ENCODE measurements around the gene WFDC1. TPM values are rescaled to one million over a fixed set of nuclear protein-coding genes. Genes with fewer than 3 reads are reported as not detected.

The WFDC1 gene
- polyA plus RNA-seq, 1 experiment = 85.8 TPM

DNA sequence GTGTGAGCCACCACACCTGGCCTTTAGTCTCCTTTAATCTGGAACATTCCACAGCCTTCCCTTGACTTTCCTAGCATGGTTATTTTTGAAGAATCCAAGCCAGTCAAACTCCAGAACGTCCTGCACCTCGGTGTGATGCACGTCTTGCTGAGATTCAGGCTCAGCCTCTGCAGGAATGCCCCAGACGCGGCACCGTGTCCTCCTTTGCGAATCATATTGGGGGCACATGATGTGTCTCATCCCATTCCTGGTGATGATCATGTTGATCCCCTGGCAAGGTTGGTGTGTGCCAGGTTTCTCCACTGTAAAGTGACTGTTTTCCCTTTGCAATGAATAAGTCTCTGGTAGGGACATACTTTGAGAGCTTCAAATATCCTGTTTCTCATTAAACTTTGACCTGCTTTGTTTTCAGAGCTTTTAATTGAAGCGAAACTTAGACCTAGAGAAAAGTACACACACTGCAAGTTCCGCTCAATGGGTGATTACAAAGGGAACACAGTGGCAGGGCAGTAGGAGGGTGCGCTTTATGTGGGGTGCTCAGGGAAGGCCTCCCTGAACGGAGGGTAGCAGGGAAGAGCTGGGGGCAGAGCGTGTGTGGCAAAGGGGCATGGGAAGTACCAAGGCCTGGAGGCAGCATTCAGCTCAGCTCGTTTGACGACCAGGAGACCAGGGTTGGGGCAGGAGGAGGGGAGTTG is 64.1 kb downstream of the WFDC1 start:
- H3K4me3 ChIP-seq (ENCODE audit: low read depth, low read length) = no peak overlapping the region
- ChIA-PET POLR2A (no interaction called here), CTCF (no interaction called here)
- H3K36me3 ChIP-seq (ENCODE audit: control insufficient read depth, insufficient read depth, low read length) = no peaks in the 10 kb centered on the region
- TF ChIP-seq, protein P1, sequence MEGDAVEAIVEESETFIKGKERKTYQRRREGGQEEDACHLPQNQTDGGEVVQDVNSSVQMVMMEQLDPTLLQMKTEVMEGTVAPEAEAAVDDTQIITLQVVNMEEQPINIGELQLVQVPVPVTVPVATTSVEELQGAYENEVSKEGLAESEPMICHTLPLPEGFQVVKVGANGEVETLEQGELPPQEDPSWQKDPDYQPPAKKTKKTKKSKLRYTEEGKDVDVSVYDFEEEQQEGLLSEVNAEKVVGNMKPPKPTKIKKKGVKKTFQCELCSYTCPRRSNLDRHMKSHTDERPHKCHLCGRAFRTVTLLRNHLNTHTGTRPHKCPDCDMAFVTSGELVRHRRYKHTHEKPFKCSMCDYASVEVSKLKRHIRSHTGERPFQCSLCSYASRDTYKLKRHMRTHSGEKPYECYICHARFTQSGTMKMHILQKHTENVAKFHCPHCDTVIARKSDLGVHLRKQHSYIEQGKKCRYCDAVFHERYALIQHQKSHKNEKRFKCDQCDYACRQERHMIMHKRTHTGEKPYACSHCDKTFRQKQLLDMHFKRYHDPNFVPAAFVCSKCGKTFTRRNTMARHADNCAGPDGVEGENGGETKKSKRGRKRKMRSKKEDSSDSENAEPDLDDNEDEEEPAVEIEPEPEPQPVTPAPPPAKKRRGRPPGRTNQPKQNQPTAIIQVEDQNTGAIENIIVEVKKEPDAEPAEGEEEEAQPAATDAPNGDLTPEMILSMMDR (IDR thresholded peaks at IDR 0.05; ENCODE audit: insufficient read depth, low read depth, low read length) = no peak
- DNase-seq (ENCODE audit: low read depth) = no peak
- peaks cover 2% of the 10 kb centered on the region; the same call in 1 of the 2 replicates for H3K27me3 ChIP-seq (ENCODE audit: control insufficient read depth, insufficient read depth, low read length)

- Histone ChIP-seq H3K4me3 (ENCODE audit: low read depth, low read length) (no peak overlapping the region), H3K27me3 (ENCODE audit: control insufficient read depth, insufficient read depth, low read length) (peaks cover 4% of the 10 kb centered on the region), H3K36me3 (ENCODE audit: control insufficient read depth, insufficient read depth, low read length) (no peaks in the 10 kb centered on the region)
- no peak for DNase-seq (ENCODE audit: low read depth)
- CTCF ChIA-PET = no interaction called here
- TF ChIP-seq, protein P1 (IDR thresholded peaks at IDR 0.05; ENCODE audit: insufficient read depth, low read depth, low read length) = no peak
- POLR2A ChIA-PET = no interaction called here
Observed at GRCh38 chr16:84359326-84359725, 64.6 kb downstream of the WFDC1 start.

DNA sequence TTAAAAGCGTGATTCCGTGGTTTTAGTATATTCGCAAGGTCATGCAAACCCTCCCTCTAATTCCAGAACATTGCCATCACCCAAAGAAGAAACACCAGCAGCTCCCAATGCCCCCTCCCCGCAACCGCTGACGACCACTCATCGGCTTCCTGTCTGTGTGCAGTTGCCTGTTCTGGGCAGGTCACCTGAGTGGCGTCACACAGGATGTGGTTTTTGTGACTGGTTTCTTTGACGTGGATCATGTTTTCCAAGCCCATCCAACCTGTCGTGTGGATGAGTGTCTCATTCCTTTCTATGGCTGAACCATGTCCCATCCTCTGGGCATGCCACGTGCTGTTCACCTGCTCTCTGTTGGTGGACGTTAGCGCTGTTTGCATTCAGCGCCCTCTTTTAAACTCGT is 65.5 kb downstream of the WFDC1 start:
- CTCF ChIA-PET = no interaction called here
- no peaks in the 10 kb centered on the region for H3K36me3 ChIP-seq (ENCODE audit: control insufficient read depth, insufficient read depth, low read length)
- TF ChIP-seq, protein P1 (IDR thresholded peaks at IDR 0.05; ENCODE audit: insufficient read depth, low read depth, low read length) = no peak
- POLR2A ChIA-PET = no interaction called here
- peaks cover 4% of the 10 kb centered on the region for H3K27me3 ChIP-seq (ENCODE audit: control insufficient read depth, insufficient read depth, low read length)
- no peak overlapping the region for H3K4me3 ChIP-seq (ENCODE audit: low read depth, low read length)
- no peak for DNase-seq (ENCODE audit: low read depth)

DNA sequence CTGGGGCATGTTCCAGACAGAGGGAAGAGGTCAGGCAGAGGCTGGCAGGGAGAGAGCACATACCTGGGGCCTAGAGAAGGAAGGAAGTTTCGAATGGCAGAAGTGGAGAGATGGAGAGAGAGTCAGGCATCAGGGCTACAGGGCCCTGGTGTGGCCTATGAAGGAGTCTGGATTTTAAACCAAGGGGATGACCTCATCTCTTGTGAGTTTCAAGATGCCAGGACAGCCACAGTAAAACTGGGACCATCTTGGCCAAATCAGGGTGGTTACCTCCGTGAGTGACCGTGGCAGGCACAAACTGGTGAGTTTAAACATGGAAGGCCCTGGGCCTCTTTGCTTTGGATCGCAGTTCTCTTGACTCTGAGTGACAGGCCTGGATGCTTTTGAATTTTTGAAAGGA is 66.1 kb downstream of the WFDC1 start:
- Histone ChIP-seq H3K4me3 (ENCODE audit: low read depth, low read length) (no peak overlapping the region), H3K27me3 (ENCODE audit: control insufficient read depth, insufficient read depth, low read length) (peaks cover 4% of the 10 kb centered on the region), H3K36me3 (ENCODE audit: control insufficient read depth, insufficient read depth, low read length) (no peaks in the 10 kb centered on the region)
- POLR2A ChIA-PET = no interaction called here
- DNase-seq (ENCODE audit: low read depth) = no peak
- TF ChIP-seq, protein P1 (IDR thresholded peaks at IDR 0.05; ENCODE audit: insufficient read depth, low read depth, low read length) = no peak
- CTCF ChIA-PET = no interaction called here

GRCh38 chr16:84361546-84361945 is 66.9 kb downstream of the WFDC1 start:
- CTCF ChIA-PET = no interaction called here
- DNase-seq (ENCODE audit: low read depth) = no peak
- Histone ChIP-seq H3K27me3 (ENCODE audit: control insufficient read depth, insufficient read depth, low read length) (peaks cover 5% of the 10 kb centered on the region), H3K4me3 (ENCODE audit: low read depth, low read length) (no peak overlapping the region), H3K36me3 (ENCODE audit: control insufficient read depth, insufficient read depth, low read length) (no peaks in the 10 kb centered on the region)
- TF ChIP-seq, protein P1 (IDR thresholded peaks at IDR 0.05; ENCODE audit: insufficient read depth, low read depth, low read length) = no peak
- POLR2A ChIA-PET = no interaction called here
